HEK293 (cell line): ENCODE data around the gene GLRX2.

ENCODE experiments used
- CTCF ChIP-seq: fragments of 450-650 bp; formaldehyde crosslinking; IDR thresholded peaks from 2 replicates; pipeline ENCODE4 v1.5.1; 2016; ENCODE audit warnings: missing biosample characterization, missing genetic modification characterization
- ELK4 ChIP-seq: IDR thresholded peaks from 2 replicates; pipeline ENCODE4 v1.6.1; 2011; ENCODE audit warnings: mild to moderate bottlenecking, low read depth, low read length, borderline replicate concordance
- KLF1 ChIP-seq: fragments of 450-650 bp; formaldehyde crosslinking; IDR thresholded peaks from 2 replicates; pipeline ENCODE4 v1.5.1; 2016; ENCODE audit warnings: missing biosample characterization, missing genetic modification characterization
- REPIN1 ChIP-seq: fragments of 450-650 bp; formaldehyde crosslinking; IDR thresholded peaks from 2 replicates; pipeline ENCODE4 v1.5.1; 2017; ENCODE audit warnings: missing biosample characterization, missing genetic modification characterization, low read depth
- REST ChIP-seq: fragments of 450-650 bp; formaldehyde crosslinking; IDR thresholded peaks from 2 replicates; pipeline ENCODE4 v1.5.1; 2016; ENCODE audit warnings: missing biosample characterization, missing genetic modification characterization
- SP2 ChIP-seq: fragments of 450-650 bp; formaldehyde crosslinking; IDR thresholded peaks from 2 replicates; pipeline ENCODE4 v1.5.1; 2016; ENCODE audit warnings: missing biosample characterization, missing genetic modification characterization
- YY1 ChIP-seq: fragments of 450-650 bp; formaldehyde crosslinking; IDR thresholded peaks from 2 replicates; pipeline ENCODE4 v1.5.1; 2018; ENCODE audit warnings: missing biosample characterization, missing genetic modification characterization
- ZNF10 ChIP-seq: fragments of 450-650 bp; formaldehyde crosslinking; IDR thresholded peaks from 2 replicates; pipeline ENCODE4 v1.5.1; 2017; ENCODE audit warnings: missing biosample characterization, missing genetic modification characterization
- ZNF184 ChIP-seq: fragments of 450-650 bp; IDR thresholded peaks from 2 replicates; pipeline ENCODE4 v1.5.1; 2018; ENCODE audit warnings: missing biosample characterization, mild to moderate bottlenecking, missing genetic modification characterization
- ZNF274 ChIP-seq, 2 experiments: fragments of 200-500 bp in 1 of 2; fragments of 450-650 bp in 1 of 2; sonication (Bioruptor generic) in 1 of 2; formaldehyde crosslinking in 1 of 2; IDR thresholded peaks; 2 replicates each; pipeline versions ENCODE4 v1.5.1 to v1.6.1; 2014 to 2016; ENCODE audit warnings: borderline replicate concordance in 1 of 2, inconsistent platforms in 1 of 2, low read length in 1 of 2, missing biosample characterization in 1 of 2, missing genetic modification characterization in 1 of 2
- ZSCAN18 ChIP-seq: fragments of 450-650 bp; formaldehyde crosslinking; IDR thresholded peaks from 2 replicates; pipeline ENCODE4 v1.5.1; 2016; ENCODE audit warnings: missing biosample characterization, missing genetic modification characterization
- ZSCAN30 ChIP-seq: fragments of 450-650 bp; IDR thresholded peaks from 2 replicates; pipeline ENCODE4 v1.5.1; 2018; ENCODE audit warnings: missing biosample characterization, mild to moderate bottlenecking, missing genetic modification characterization, moderate library complexity
- ZSCAN4 ChIP-seq: fragments of 450-650 bp; formaldehyde crosslinking; IDR thresholded peaks from 2 replicates; pipeline ENCODE4 v1.5.1; 2017; ENCODE audit warnings: missing biosample characterization, missing genetic modification characterization

GRCh38 chr1:193059282-193060114, 45.7 kb downstream of the GLRX2 start, which contains the start of the genes RO60 and UCHL5:
- TF ChIP-seq ZSCAN30 (tag by site-specific recombination) (peak; percentile 5; the same call in 1 of the 2 replicates), SP2 (tag by site-specific recombination) (peak; percentile 93), CTCF (peak; percentile 23; the same call in 1 of the 2 replicates), ELK4 (no peak), ZNF10 (peak; percentile 77; the same call in 1 of the 2 replicates), ZNF274 (IDR thresholded peaks at IDR 0.05; ENCODE audit: low read length) (no peak), ZNF274 (tag by site-specific recombination; IDR thresholded peaks at IDR 0.05; ENCODE audit: borderline replicate concordance) (no peak), REST (tag by site-specific recombination) (no peak), ZSCAN4 (tag by site-specific recombination) (0 out of 2 replicates have a peak, but pooled peaks have one; percentile 5), YY1 (peak; percentile 26; the same call in 1 of the 2 replicates), KLF1 (peak; percentile 65), ZSCAN18 (tag by site-specific recombination) (0 out of 2 replicates have a peak, but pooled peaks have one; percentile 26), REPIN1 (tag by site-specific recombination) (peak; percentile 16; the same call in 1 of the 2 replicates), ZNF184 (tag by site-specific recombination) (0 out of 2 replicates have a peak, but pooled peaks have one; percentile 44)
